ENCODE data around the gene STUM.

- no peak; the same call in 1 of the 2 replicates for TF ChIP-seq CTCF (IDR thresholded peaks at IDR 0.05)
- TF ChIP-seq REST (IDR thresholded peaks at IDR 0.05; ENCODE audit: insufficient read depth in 1 of 2, low read depth in 2 of 2, low read length in 1 of 2) = no peak
- TF ChIP-seq TCF7L2 (IDR thresholded peaks at IDR 0.05; ENCODE audit: low read depth, low read length) = no peak
- no peak for TF ChIP-seq POLR2AphosphoS5 (IDR thresholded peaks at IDR 0.05; ENCODE audit: low read depth, low read length)
- no peak for TF ChIP-seq SIN3A (IDR thresholded peaks at IDR 0.05; ENCODE audit: borderline replicate concordance, insufficient read depth, low read depth, low read length)
Measured at GRCh38 chr1:226519716-226520598, 28.6 kb upstream of the STUM start.

Data from Panc1 (cell line).